Endothelial cell of umbilical vein (primary cell): Measurements from ENCODE around the gene CLNK. TPM values are rescaled to one million over a fixed set of nuclear protein-coding genes. Genes with fewer than 3 reads are reported as not detected.

Experiments used
- BruUV-seq: library from RNA; stranded (reverse); fragments of 400-500 nt; replicated peaks from 2 replicates; lab custom pipeline; 2021; lab: Mats Ljungman, UMichigan
- CTCF ChIA-PET: fragments of 300-600, 350-600 bp; sonication (Branson Sonifier 250); formaldehyde crosslinking; loops from one replicate; lab custom pipeline; 2021; ENCODE audit warnings: antibody characterized with exemption, inconsistent platforms; lab: Charles Lee
- POLR2A ChIA-PET: fragments of 300-600, 350-600 bp; sonication (Branson Sonifier 250); formaldehyde crosslinking; loops from one replicate; lab custom pipeline; 2021; ENCODE audit warnings: antibody characterized with exemption, inconsistent platforms; lab: Charles Lee
- DNase-seq: peaks from one replicate; pipeline ENCODE4 v3.0.0-alpha.2; 2011; ENCODE audit warnings: low read depth, low spot score
- FAIRE-seq: peaks from 2 replicates; lab custom pipeline; 2011; peaks lifted over from hg19 to GRCh38; lab: Jason Lieb, UNC
- H2AFZ ChIP-seq: 2 replicates; pipeline ENCODE4 v1.6.0; 2012; ENCODE audit warnings: low read depth, low read length, control low read depth, inconsistent platforms
- H3K27ac ChIP-seq: 2 replicates; pipeline ENCODE4 v1.5.1; 2011; ENCODE audit warnings: low read depth, mild to moderate bottlenecking, control low read depth, low read length, moderate library complexity; ENCODE audit not compliant: insufficient read depth
- H3K27me3 ChIP-seq, 2 experiments: 2 replicates each; pipeline versions ENCODE4 v1.6.0 to v1.6.1; 2011; ENCODE audit warnings: low read length in 2 of 2, mixed read lengths in 1 of 2; ENCODE audit not compliant: control insufficient read depth in 2 of 2, insufficient read depth in 2 of 2
- H3K36me3 ChIP-seq, 2 experiments: 2 replicates in 1 of 2; 3 replicates in 1 of 2; pipeline ENCODE4 v1.5.1; 2011; ENCODE audit warnings: low read length in 2 of 2, mild to moderate bottlenecking in 1 of 2, moderate library complexity in 1 of 2; ENCODE audit not compliant: control insufficient read depth in 2 of 2, insufficient read depth in 2 of 2; ENCODE audit errors: extremely low read depth in 1 of 2
- H3K4me1 ChIP-seq: 3 replicates; pipeline ENCODE4 v1.5.1; 2011; ENCODE audit warnings: mild to moderate bottlenecking, low read length; ENCODE audit not compliant: control insufficient read depth, insufficient read depth; ENCODE audit errors: extremely low read depth
- H3K4me2 ChIP-seq: 2 replicates; pipeline ENCODE4 v1.6.1; 2011; ENCODE audit warnings: low read length, control low read depth, mixed read lengths; ENCODE audit not compliant: insufficient read depth
- H3K4me3 ChIP-seq, 3 experiments: fragments of 200-600 bp in 1 of 3; sonication (generic), shearing (Covaris generic) in 1 of 3; replicated peaks in 1 of 3; 2 replicates each; pipeline ENCODE4 v1.5.1; 2011 to 2016; ENCODE audit warnings: control low read depth in 3 of 3, low read length in 3 of 3, mild to moderate bottlenecking in 2 of 3, inconsistent platforms in 1 of 3, low read depth in 1 of 3, moderate library complexity in 1 of 3; ENCODE audit not compliant: insufficient read depth in 1 of 3
- H3K79me2 ChIP-seq: 2 replicates; pipeline ENCODE4 v1.6.0; 2012; ENCODE audit warnings: low read length, inconsistent platforms; ENCODE audit not compliant: control insufficient read depth, insufficient read depth
- H3K9ac ChIP-seq: replicated peaks from 2 replicates; pipeline ENCODE3; 2011; ENCODE audit warnings: low read length, control low read depth; ENCODE audit not compliant: insufficient read depth; ENCODE audit errors: extremely low read depth
- H3K9me1 ChIP-seq: replicated peaks from 3 replicates; pipeline ENCODE4 v1.6.0; 2011; ENCODE audit warnings: mild to moderate bottlenecking, low read length; ENCODE audit not compliant: control insufficient read depth, insufficient read depth; ENCODE audit errors: extremely low read depth
- H3K9me3 ChIP-seq: replicated peaks from 2 replicates; pipeline ENCODE4 v1.5.1; 2012; ENCODE audit warnings: low read length, inconsistent platforms; ENCODE audit not compliant: control insufficient read depth, insufficient read depth
- H4K20me1 ChIP-seq: replicated peaks from 2 replicates; pipeline ENCODE3; 2011; ENCODE audit warnings: mild to moderate bottlenecking, low read length; ENCODE audit not compliant: control insufficient read depth, insufficient read depth; ENCODE audit errors: extremely low read depth
- EZH2 ChIP-seq: IDR thresholded peaks from 2 replicates; pipeline ENCODE4 v1.6.1; 2012; ENCODE audit warnings: borderline replicate concordance, low read depth, mild to moderate bottlenecking, moderate library complexity, low read length, inconsistent platforms; ENCODE audit not compliant: severe bottlenecking
- FOS ChIP-seq: IDR thresholded peaks from 2 replicates; pipeline ENCODE4 v1.6.1; 2011; ENCODE audit warnings: mild to moderate bottlenecking, low read length, moderate library complexity, borderline replicate concordance; ENCODE audit not compliant: insufficient read depth
- GATA2 ChIP-seq: IDR thresholded peaks from 2 replicates; pipeline ENCODE4 v1.7.0; 2011; ENCODE audit warnings: low read depth, mild to moderate bottlenecking, moderate library complexity, mixed read lengths, low read length; ENCODE audit not compliant: insufficient read length, insufficient read depth
- JUN ChIP-seq: IDR thresholded peaks from 2 replicates; pipeline ENCODE4 v1.6.1; 2011; ENCODE audit warnings: borderline replicate concordance, low read depth; ENCODE audit not compliant: insufficient read length, insufficient read depth
- MYC ChIP-seq: IDR thresholded peaks from one replicate; pipeline ENCODE4 v1.6.1; 2011; ENCODE audit warnings: mild to moderate bottlenecking, low read depth, low read length
- POLR2AphosphoS5 ChIP-seq: IDR thresholded peaks from 2 replicates; pipeline ENCODE4 v1.6.1; 2012; ENCODE audit warnings: low read depth, mild to moderate bottlenecking, control low read depth, low read length, moderate library complexity; ENCODE audit not compliant: insufficient read depth
- dilution Hi-C: fragments of 300-500 bp; cut with MboI; formaldehyde crosslinking; loops from one replicate; pipeline ENCODE4 v1.15.0; 2019; ENCODE audit warnings: low sequenced_read_pairs; ENCODE audit not compliant: extremely low pct_ligation_motif_present
- intact Hi-C: fragments of 100-400 bp; cut with micrococcal nuclease; formaldehyde crosslinking; loops from one replicate; pipeline ENCODE4 v1.10.0; 2022
- polyA plus RNA-seq, 4 experiments: library from polyadenylated mRNA; depleted of rRNA in 3 of 4; stranded (reverse) in 3 of 4; unstranded in 1 of 4; fragments of >200 nt; gene quantifications; 2 replicates each; pipeline versions ENCODE4 v1.2.1 to v1.2.3, GENCODE V29; 2011 to 2012; ENCODE audit warnings: missing spikeins in 1 of 4
- total RNA-seq: library from RNA; stranded (reverse); gene quantifications from 2 replicates; pipeline ENCODE4 v1.2.3, GENCODE V29; 2021

CLNK gene
- total and polyA plus RNA-seq, 2 donors (not counting 3 experiments of a cell fraction or from before 2014, with no cell fraction given): not detected

GRCh38 chr4:10671799-10672198 lies 12.8 kb downstream of the CLNK start:
- ChIA-PET CTCF (no interaction called here), POLR2A (no interaction called here)
- dilution Hi-C loops: no loop called here

GRCh38 chr4:10671366-10671765 lies 13.2 kb downstream of the CLNK start:
- Histone ChIP-seq H3K4me1 (no peaks in the 10 kb centered on the region), H3K27me3 (peaks cover 5 to 11% of the 10 kb centered on the region in 2 experiments), H2AFZ (no peak overlapping the region), H4K20me1 (no peaks in the 10 kb centered on the region), H3K79me2 (no peaks in the 10 kb centered on the region), H3K9me3 (no peaks in the 10 kb centered on the region), H3K9ac (no peak overlapping the region), H3K9me1 (no peaks in the 10 kb centered on the region), H3K27ac (no peak overlapping the region), H3K4me2 (no peak overlapping the region), H3K36me3 (no peaks in the 10 kb centered on the region), H3K4me3 (no peak overlapping the region)
- no peak for DNase-seq
- POLR2A ChIA-PET: no interaction called here
- FAIRE-seq: no peak
- CTCF ChIA-PET: no interaction called here
- no TSS peak for BruUV-seq
- TF ChIP-seq GATA2: no peak
- dilution Hi-C loops (no loop called here), intact Hi-C loops (no loop called here)

More at GRCh38 chr4:10671799-10672198, 12.8 kb downstream of the CLNK start:
- intact Hi-C loops: no loop called here
- Histone ChIP-seq H3K4me3 (no peak overlapping the region), H3K9me3 (no peaks in the 10 kb centered on the region), H3K36me3 (no peaks in the 10 kb centered on the region), H3K4me2 (no peak overlapping the region), H3K27ac (no peak overlapping the region), H3K4me1 (no peaks in the 10 kb centered on the region), H3K79me2 (no peaks in the 10 kb centered on the region), H4K20me1 (no peaks in the 10 kb centered on the region), H2AFZ (no peak overlapping the region), H3K9ac (no peak overlapping the region), H3K9me1 (no peaks in the 10 kb centered on the region), H3K27me3 (peaks cover 5 to 11% of the 10 kb centered on the region in 2 experiments)
- TF ChIP-seq EZH2: no peak
- no peak for TF ChIP-seq FOS
- TF ChIP-seq JUN: no peak
- no peak for TF ChIP-seq POLR2AphosphoS5
- TF ChIP-seq MYC: no peak
- TF ChIP-seq GATA2: no peak
- no peak for DNase-seq
- FAIRE-seq: no peak
- no TSS peak for BruUV-seq
